Thoracic aorta (tissue), 2 donors: ENCODE measurements around the gene DPP6. TPM values are rescaled to one million over a fixed set of nuclear protein-coding genes. Genes with fewer than 3 reads are reported as not detected.

Source experiments
- ATAC-seq: fragments of 150-250 bp; one replicate; pipeline ENCODE4 v1.8.0; 2017; ENCODE audit warnings: low read depth; ENCODE audit not compliant: insufficient number of reproducible peaks, low FRiP score
- DNase-seq: peaks from one replicate; pipeline ENCODE4 v3.0.0-alpha.2; 2020; ENCODE audit warnings: low spot score
- H3K27ac ChIP-seq, 2 donors: fragments of 200-600 bp; sonication (generic); 1 replicate in 1 of 2; 2 replicates in 1 of 2; pipeline ENCODE4 v1.5.1; 2016; ENCODE audit warnings: mild to moderate bottlenecking in 2 of 2, moderate library complexity in 2 of 2
- H3K27me3 ChIP-seq: fragments of 200-600 bp; sonication (generic); replicated peaks from 2 replicates; pipeline ENCODE4 v1.6.0; 2016; ENCODE audit warnings: mild to moderate bottlenecking; ENCODE audit not compliant: insufficient read depth
- H3K36me3 ChIP-seq: fragments of 200-600 bp; sonication (generic); one replicate; pipeline ENCODE4 v1.5.1; 2016
- H3K4me1 ChIP-seq, 2 donors: fragments of 200-600 bp; sonication (generic); 1 replicate in 1 of 2; 2 replicates in 1 of 2; pipeline versions ENCODE4 v1.5.1 to v1.6.0; 2016; ENCODE audit warnings: low read depth in 2 of 2, mild to moderate bottlenecking in 1 of 2; ENCODE audit not compliant: control insufficient read depth in 1 of 2
- H3K4me3 ChIP-seq: fragments of 200-600 bp; sonication (generic); 2 replicates; pipeline ENCODE4 v1.5.1; 2016; ENCODE audit warnings: mild to moderate bottlenecking
- H3K9me3 ChIP-seq: fragments of 200-600 bp; sonication (generic); 2 replicates; pipeline ENCODE4 v1.5.1; 2016
- CTCF ChIP-seq: fragments of 200-600 bp; sonication (generic); IDR thresholded peaks from one replicate; pipeline ENCODE4 v1.5.1; 2019; ENCODE audit warnings: antibody characterized with exemption
- total RNA-seq, 2 donors: library from RNA; depleted of rRNA; stranded (reverse); fragments of >200 nt; gene quantifications; one replicate each; pipeline versions ENCODE4 v1.1.0 to v1.2.3, GENCODE V29; 2016

Gene DPP6
- total RNA-seq, 2 donors from 2014 or later, result not detected

- Histone ChIP-seq H3K27me3 (no peaks in the 10 kb centered on the region), H3K4me1 (no peaks in the 10 kb centered on the region), H3K36me3 (no peaks in the 10 kb centered on the region), H3K4me3 (no peak overlapping the region), H3K9me3 (no peaks in the 10 kb centered on the region), H3K27ac (no peak overlapping the region)
- ATAC-seq (no peak), DNase-seq (no peak)
- TF ChIP-seq CTCF, result no peak
These were observed 295.6 kb downstream of the DPP6 start for GRCh38 chr7:154347700-154348266.

GRCh38 chr7:154350892-154351291 lies 298.7 kb downstream of the DPP6 start:
- no peak for DNase-seq
- no peak for TF ChIP-seq CTCF
- Histone ChIP-seq H3K4me3 (no peak overlapping the region), H3K27ac (no peak overlapping the region), H3K9me3 (no peaks in the 10 kb centered on the region), H3K4me1 (no peaks in the 10 kb centered on the region), H3K36me3 (no peaks in the 10 kb centered on the region), H3K27me3 (no peaks in the 10 kb centered on the region)
- ATAC-seq, result no peak

- no peak overlapping the region for H3K4me3 ChIP-seq
- H3K9me3 ChIP-seq, result no peaks in the 10 kb centered on the region
- no peak for TF ChIP-seq CTCF
- no peaks in the 10 kb centered on the region for H3K4me1 ChIP-seq
- no peaks in the 10 kb centered on the region for H3K27me3 ChIP-seq
- ATAC-seq, result no peak
- H3K27ac ChIP-seq, result no peak overlapping the region
- no peak for DNase-seq
- H3K36me3 ChIP-seq, result no peaks in the 10 kb centered on the region
These were observed 301.2 kb downstream of the DPP6 start for GRCh38 chr7:154353355-154353767.

- H3K9me3 ChIP-seq, result no peaks in the 10 kb centered on the region
- DNase-seq, result no peak
- TF ChIP-seq CTCF, result no peak
- no peak overlapping the region for H3K4me3 ChIP-seq
- H3K4me1 ChIP-seq, result no peaks in the 10 kb centered on the region
- no peaks in the 10 kb centered on the region for H3K36me3 ChIP-seq
- H3K27ac ChIP-seq, result no peak overlapping the region
- ATAC-seq, result no peak
- H3K27me3 ChIP-seq, result no peaks in the 10 kb centered on the region
These were observed 312.0 kb downstream of the DPP6 start for GRCh38 chr7:154364170-154364569.

- Histone ChIP-seq H3K4me3 (no peak overlapping the region), H3K4me1 (no peaks in the 10 kb centered on the region), H3K27ac (no peak overlapping the region), H3K9me3 (no peaks in the 10 kb centered on the region), H3K27me3 (no peaks in the 10 kb centered on the region), H3K36me3 (no peaks in the 10 kb centered on the region)
- DNase-seq, result no peak
- no peak for ATAC-seq
- TF ChIP-seq CTCF, result no peak
These were observed 319.2 kb downstream of the DPP6 start for GRCh38 chr7:154371424-154371823.
